Peyer's patch (tissue), 4 donors: Measurements from ENCODE around the gene NDUFS7. TPM values are rescaled to one million over a fixed set of nuclear protein-coding genes. Genes with fewer than 3 reads are reported as not detected.

ENCODE experiments used
- DNase-seq, 3 donors: peaks; one replicate each; pipeline ENCODE4 v3.0.0-alpha.2; 2017 to 2019
- H3K27ac ChIP-seq, 4 donors: fragments of 200-600 bp; sonication (generic); one replicate each; pipeline ENCODE4 v1.5.1; 2016 to 2019
- H3K27me3 ChIP-seq, 2 donors: fragments of 200-600 bp; sonication (generic); one replicate each; pipeline ENCODE4 v1.5.1; 2019
- H3K36me3 ChIP-seq, 3 donors: fragments of 200-600 bp; sonication (generic); one replicate each; pipeline ENCODE4 v1.5.1; 2016 to 2019
- H3K4me1 ChIP-seq, 4 donors: fragments of 200-600 bp; sonication (generic); one replicate each; pipeline ENCODE4 v1.5.1; 2016 to 2019
- H3K4me3 ChIP-seq, 4 donors: fragments of 200-600 bp; sonication (generic); 1 replicate in 3 of 4; 2 replicates in 1 of 4; pipeline ENCODE4 v1.5.1; 2016 to 2019; ENCODE audit warnings: mild to moderate bottlenecking in 1 of 4
- H3K9me3 ChIP-seq, 4 donors: fragments of 200-600 bp; sonication (generic); one replicate each; pipeline ENCODE4 v1.5.1; 2016 to 2019; ENCODE audit warnings: mild to moderate bottlenecking in 1 of 4
- CTCF ChIP-seq, 6 experiments: fragments of 450-650 bp in 4 of 6; fragments of 200-600 bp in 2 of 6; sonication (generic) in 1 of 6; IDR thresholded peaks; one replicate each; pipeline ENCODE4 v1.5.1; 2017 to 2019; ENCODE audit warnings: antibody characterized with exemption in 6 of 6, mild to moderate bottlenecking in 3 of 6, moderate library complexity in 1 of 6
- POLR2A ChIP-seq, 2 donors: fragments of 450-650 bp; IDR thresholded peaks; one replicate each; pipeline ENCODE4 v1.5.1; 2017; ENCODE audit warnings: antibody characterized with exemption in 2 of 2, mild to moderate bottlenecking in 2 of 2, moderate library complexity in 2 of 2
- total RNA-seq, 4 donors: library from RNA; depleted of rRNA; stranded (reverse); fragments of >200 nt; gene quantifications; one replicate each; pipeline ENCODE4 v1.1.0, GENCODE V29; 2016

Gene NDUFS7
- total RNA-seq, 4 donors from 2014 or later: 99.9 to 165 (median 156) TPM

DNA sequence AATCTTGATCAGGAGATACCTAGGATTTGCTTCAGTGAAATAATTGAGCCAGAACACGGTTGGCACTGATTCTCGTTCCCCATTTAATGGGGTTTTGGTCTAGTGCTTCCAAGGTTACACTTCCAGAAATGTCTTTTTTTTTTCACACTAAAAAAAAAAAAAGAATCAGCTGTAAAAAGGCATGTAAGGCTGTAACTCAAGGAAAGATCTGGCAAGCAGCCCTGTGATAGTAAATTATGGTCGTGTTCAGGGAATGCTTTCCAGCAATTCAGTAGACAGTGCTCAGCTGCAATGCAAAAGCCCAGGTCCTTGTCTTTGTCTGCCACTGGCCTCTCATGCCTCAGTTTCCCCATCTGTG is 27.2 kb upstream of the NDUFS7 start:
- DNase-seq: no peak
- Histone ChIP-seq H3K4me3 (peak overlapping the region in 1 of 4 donors; percentile 99), H3K4me1 (peaks cover 0 to 17% (median 0%) of the 10 kb centered on the region in 4 donors), H3K36me3 (peaks cover 0 to 33% (median 0%) of the 10 kb centered on the region in 3 donors), H3K27ac (peak overlapping the region in 2 of 4 donors; percentile 61 to 95), H3K27me3 (no peaks in the 10 kb centered on the region), H3K9me3 (no peaks in the 10 kb centered on the region)
- TF ChIP-seq POLR2A (IDR thresholded peaks at IDR 0.05): no peak
- no peak for TF ChIP-seq CTCF (IDR thresholded peaks at IDR 0.05)

DNA sequence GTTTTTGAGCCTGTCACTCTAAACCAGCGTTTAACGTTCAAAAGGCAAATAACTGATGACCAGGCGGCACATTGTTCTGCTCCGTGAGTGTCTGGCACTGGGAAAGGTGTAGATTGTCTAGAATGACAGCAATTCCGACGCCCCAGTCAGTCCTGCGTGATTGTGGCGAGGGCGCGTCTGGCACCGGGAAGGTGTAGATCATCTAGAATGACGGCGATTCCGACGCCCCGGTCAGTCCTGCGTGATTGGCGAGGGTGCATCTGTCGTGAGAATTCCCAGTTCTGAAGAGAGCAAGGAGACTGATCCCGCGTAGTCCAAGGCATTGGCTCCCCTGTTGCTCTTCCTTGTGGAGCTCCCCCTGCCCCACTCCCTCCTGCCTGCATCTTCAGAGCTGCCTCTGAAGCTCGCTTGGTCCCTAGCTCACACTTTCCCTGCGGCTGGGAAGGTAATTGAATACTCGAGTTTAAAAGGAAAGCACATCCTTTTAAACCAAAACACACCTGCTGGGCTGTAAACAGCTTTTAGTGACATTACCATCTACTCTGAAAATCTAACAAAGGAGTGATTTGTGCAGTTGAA is 26.1 kb upstream of the NDUFS7 start:
- Histone ChIP-seq H3K4me3 (no peak overlapping the region), H3K4me1 (peaks cover 0 to 27% (median 0%) of the 10 kb centered on the region in 4 donors), H3K9me3 (no peaks in the 10 kb centered on the region), H3K36me3 (peaks cover 0 to 39% (median 0%) of the 10 kb centered on the region in 3 donors), H3K27ac (no peak overlapping the region), H3K27me3 (no peaks in the 10 kb centered on the region)
- no peak for DNase-seq
- TF ChIP-seq CTCF (IDR thresholded peaks at IDR 0.05): no peak
- no peak for TF ChIP-seq POLR2A (IDR thresholded peaks at IDR 0.05)

DNA sequence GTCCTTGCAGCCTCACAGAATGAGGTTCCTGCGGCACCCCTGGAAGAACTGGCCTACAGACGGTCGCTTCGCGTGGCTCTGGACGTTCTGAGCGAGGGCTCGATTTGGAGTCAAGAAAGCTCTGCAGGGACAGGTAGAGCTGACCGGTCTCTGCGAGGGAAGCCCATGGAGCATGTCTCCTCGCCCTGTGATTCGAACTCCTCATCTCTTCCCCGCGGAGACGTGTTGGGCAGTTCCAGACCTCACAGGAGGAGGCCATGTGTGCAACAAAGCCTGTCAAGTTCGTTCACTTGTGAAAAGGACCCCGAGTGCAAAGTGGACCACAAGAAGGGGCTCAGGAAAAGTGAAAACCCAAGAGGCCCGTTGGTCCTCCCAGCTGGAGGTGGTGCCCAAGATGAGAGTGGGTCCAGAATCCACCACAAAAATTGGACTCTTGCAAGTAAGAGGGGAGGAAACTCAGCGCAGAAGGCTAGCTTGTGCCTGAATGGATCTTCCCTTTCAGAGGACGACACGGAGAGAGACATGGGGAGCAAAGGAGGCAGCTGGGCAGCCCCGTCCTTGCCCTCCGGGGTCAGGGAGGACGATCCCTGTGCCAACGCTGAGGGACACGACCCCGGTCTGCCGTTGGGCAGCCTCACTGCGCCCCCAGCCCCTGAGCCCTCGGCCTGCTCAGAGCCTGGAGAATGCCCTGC is 23.4 kb upstream of the NDUFS7 start:
- Histone ChIP-seq H3K4me1 (peaks cover 0 to 22% (median 0%) of the 10 kb centered on the region in 4 donors), H3K36me3 (peaks cover 0 to 55% (median 0%) of the 10 kb centered on the region in 3 donors), H3K27ac (peak overlapping the region in 3 of 4 donors; percentile 12 to 50 (median 49)), H3K9me3 (no peaks in the 10 kb centered on the region), H3K27me3 (no peaks in the 10 kb centered on the region), H3K4me3 (peak overlapping the region in 1 of 4 donors; percentile 4)
- TF ChIP-seq POLR2A (IDR thresholded peaks at IDR 0.05): no peak
- no peak for TF ChIP-seq CTCF (IDR thresholded peaks at IDR 0.05)
- no peak for DNase-seq

- peaks cover 0 to 62% (median 0%) of the 10 kb centered on the region in 3 donors for H3K36me3 ChIP-seq
- no peaks in the 10 kb centered on the region for H3K27me3 ChIP-seq
- no peaks in the 10 kb centered on the region for H3K9me3 ChIP-seq
- H3K4me1 ChIP-seq: peaks cover 0 to 19% (median 0%) of the 10 kb centered on the region in 4 donors
- H3K4me3 ChIP-seq: peak overlapping the region in 1 of 4 donors; percentile 4
- peak overlapping the region in 3 of 4 donors; percentile 12 to 50 (median 49) for H3K27ac ChIP-seq
- peak in 1 of 3 donors; percentile 56 for DNase-seq
- TF ChIP-seq CTCF (IDR thresholded peaks at IDR 0.05): no peak
- no peak for TF ChIP-seq POLR2A (IDR thresholded peaks at IDR 0.05)
These were observed 22.8 kb upstream of the NDUFS7 start for GRCh38 chr19:1360818-1361461.

DNA sequence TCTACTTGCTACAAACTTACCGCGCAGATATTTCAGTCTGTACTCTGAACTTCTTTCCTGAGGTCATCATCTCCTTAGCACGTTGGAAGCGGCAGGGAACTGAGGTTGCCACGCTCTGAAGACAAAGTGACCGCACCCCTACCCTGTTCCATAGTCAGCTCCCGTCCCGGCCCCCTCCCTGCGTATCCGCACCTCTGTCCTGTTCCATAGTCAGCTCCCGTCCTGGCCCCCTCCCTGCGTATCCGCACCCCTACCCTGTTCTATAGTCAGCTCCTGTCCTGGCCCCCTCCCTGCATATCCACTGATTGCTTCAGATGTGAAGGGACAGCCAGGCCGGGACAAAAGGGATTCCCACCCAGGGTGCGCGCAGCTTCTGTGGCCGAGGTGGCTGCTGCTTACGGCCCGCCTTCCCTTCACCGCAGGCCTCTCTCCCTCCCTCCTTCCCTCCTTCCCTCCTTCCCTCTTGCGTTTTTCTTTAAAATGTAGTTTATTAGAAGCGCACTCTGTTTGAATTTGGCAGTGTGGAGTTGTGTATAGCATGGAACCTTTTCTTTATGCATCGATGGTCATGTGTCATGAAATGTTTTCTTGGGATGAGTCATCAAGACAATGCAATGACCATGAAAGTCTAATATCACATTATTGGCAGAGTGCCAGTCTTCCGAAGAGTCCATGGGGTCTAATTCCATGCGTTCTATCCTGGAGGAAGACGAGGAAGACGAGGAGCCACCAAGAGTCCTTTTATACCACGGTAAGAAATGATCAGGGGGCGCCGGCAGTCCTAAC is 21.9 kb upstream of the NDUFS7 start:
- H3K4me3 ChIP-seq: peak overlapping the region in 1 of 4 donors; percentile 4

More for the DNA sequence above, 21.9 kb upstream of the NDUFS7 start:
- no peaks in the 10 kb centered on the region for H3K27me3 ChIP-seq
- peaks cover 0 to 69% (median 0%) of the 10 kb centered on the region in 3 donors for H3K36me3 ChIP-seq
- peak overlapping the region in 3 of 4 donors; percentile 12 to 49 (median 34) for H3K27ac ChIP-seq
- TF ChIP-seq POLR2A (IDR thresholded peaks at IDR 0.05): no peak
- TF ChIP-seq CTCF (IDR thresholded peaks at IDR 0.05): no peak
- DNase-seq: no peak
- peaks cover 0 to 11% (median 0%) of the 10 kb centered on the region in 4 donors for H3K4me1 ChIP-seq
- no peaks in the 10 kb centered on the region for H3K9me3 ChIP-seq
